GM19324 (cell line): ENCODE data around the gene PAFAH1B1.
"Not testable (repeated sequence)": the region's sequence is repeated elsewhere in the genome, so short reads cannot be mapped to it uniquely, and the experiment has no call there.

Experiments used
- ATAC-seq: cut with Tn5 transposase; IDR thresholded peaks from one replicate; pipeline ENCODE4 v1.9.1; 2021; ENCODE audit warnings: mild to moderate bottlenecking, moderate library complexity; ENCODE audit not compliant: unreplicated experiment, low FRiP score

The PAFAH1B1 gene

DNA sequence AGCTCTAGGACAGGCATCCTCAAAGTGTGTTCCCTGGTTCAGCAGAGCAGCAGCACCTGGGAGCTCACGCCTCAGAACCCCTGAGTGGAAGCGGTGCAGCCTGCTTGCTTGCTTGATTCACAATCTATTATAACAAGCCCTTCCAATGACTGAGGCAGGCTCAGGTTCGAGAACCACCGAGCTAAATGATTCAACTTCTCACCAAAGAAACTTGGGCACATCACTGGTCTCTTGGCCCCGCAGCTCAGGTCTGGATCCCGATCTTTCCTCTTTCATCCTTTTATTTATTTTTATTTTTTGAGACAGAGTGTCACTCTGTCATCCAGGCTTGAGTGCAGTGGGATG is 93.6 kb downstream of the PAFAH1B1 start:
- no peak for ATAC-seq

DNA sequence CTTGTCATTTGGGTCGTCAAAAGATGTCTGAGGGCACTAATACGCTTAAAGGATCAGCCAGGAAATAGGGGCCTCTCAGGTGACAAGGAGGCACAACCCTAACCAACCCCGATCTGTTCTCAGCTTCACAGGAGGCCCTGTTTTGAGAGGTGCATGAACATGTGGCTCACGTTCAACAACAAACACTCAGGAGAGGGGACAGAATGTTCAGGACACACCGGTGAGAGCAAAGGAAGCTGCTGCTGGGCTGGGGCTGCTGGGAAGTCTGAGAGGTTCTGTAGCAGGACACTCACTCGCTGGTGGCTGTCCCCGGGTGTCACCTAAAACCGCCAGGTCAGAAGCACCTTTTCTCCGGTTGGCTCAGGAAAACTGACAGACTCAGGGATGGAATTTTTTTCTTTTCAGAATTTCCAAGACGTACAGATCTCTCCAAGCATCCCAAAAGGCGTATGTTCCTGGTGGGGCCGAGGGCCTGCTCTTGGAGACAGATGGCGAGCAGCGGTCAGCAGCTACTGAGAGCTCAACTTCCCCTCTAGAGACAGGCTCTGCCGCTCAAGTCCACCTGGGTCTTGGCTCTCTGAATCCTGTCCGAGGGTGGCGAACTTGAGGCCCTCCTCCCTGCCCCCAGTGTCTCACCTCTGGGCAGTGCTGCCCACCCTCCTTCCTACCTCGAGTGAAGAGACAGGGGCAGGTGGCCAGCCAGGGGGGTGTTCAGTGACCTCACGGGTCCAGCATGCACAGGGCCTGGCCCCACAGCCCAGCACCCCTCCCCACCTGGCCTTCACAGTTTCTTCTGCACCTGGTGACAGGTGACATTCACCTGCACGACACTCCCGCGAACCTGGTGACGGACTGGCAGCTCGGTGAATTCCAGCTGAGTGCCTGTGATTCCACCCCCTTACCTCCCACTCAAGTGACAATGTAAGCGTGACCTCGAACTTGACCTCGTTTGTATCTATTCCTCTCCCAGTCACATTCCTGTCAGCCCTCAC is 95.2 kb downstream of the PAFAH1B1 start:
- no peak for ATAC-seq

DNA sequence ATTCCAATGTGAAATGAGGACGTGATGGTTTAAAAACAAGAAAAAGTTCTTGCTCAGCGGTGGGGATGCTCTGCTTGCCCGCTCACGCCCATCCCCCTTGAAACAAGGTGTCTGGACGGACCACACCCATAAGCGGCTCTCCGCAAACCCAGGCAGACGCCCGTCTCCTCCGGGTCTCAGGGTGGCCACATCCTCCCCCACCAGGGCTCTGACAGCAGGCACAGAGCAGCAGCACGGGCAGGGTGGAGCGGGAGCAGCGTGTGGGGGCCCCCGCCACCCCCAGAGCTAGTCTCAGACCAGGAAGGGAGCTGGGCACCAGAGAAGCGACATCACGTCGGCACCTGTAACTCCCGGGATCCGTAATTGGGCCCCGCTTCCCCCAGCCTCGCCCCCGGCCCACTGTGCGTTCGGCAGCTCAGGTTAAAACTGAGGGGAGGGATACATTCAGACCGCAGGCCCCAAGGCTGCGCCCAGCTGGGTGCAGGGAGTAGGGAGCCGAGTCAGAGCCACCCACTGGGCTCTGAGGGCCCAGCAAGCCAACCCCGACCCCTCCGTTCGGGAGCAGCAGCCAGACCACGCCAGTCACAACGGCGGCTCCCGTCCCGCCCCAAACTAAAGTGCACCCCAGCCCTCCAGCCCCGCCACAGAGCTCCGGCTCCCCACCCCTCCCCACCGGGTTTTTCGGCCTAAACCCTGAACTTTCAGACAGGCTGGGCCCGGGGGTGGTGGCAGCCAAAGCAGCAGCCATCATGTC is 96.1 kb downstream of the PAFAH1B1 start:
- ATAC-seq: no peak

DNA sequence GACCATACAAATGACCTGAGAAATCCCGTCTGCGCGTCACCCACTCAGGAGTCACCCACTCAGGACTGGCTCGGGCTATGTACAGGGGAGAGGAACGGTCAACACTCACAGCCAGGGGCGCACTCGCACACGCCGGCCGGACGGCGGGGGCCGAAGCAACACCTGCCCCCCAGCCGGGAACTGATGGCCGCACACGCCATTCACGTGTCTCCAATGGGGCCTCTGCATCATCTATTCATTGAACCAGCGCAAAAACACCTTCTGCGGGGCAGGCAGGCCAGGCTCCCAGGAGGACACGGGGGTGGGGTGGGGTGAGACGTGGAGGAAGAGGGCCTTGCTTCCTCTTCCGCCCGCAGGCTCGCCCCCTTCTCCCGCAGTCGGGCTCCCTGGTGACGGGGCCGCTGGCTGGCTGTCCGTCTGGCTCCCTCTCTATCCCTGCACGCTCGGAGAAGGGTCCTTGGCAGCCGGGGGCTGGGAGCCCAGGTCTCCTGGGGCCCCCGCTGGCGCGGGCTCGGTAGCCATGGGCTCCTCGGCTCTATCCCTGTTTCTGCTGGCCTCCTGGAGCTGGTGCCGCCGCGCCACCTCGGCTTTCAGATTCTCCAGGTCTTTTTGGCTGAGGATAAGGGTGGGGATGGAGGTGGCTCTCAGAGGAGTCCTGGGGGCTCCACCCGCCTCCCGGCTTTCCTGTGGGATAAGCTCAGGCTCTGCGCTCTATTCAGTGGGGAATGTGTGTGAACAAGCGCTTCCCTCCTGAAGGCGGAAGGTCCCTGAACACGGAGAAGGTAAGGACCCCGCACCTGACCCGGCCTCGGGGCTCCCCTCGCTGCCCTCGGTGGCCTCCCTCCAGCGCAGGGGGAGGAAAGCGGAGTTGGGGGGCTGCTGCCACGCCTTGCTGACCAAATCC is 97.0 kb downstream of the PAFAH1B1 start:
- no peak for ATAC-seq

DNA sequence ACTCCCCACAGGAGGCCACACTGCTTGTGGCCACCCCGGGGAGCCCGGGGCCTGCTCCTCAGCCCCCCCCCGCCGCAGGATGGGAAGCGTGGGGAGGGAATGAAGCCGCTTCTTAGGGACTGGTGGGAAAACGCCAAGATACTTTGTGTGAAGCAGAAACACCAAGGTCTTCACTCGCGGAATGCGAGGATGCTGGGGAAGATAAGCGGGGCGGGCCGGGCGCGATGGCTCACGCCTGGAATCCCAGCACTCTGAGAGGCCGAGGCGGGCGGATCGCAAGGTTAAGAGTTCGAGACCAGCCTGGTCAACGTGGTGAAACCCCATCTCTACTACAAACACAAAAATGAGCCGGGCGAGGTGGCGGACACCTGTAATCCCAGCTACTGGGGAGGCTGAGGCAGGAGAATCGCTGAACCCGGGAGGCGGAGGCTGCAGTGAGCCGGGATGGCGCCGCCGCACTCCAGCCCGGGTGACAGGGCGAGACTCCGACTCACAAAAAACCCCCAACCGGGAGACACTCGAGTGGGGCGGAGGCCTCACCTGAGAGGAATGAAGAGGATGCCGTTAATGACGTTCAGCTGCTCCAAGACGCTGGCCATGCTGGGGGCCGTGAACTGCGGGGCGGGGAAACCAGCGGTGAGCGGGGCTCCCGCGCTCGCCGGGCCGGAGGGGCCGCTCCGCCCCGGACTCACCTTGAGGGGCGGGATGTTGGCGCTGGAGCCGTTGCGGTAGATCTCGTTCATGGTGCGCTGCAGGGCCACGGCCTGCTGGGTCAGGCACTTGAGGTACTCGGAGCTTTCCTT is 97.8 kb downstream of the PAFAH1B1 start:
- no peak for ATAC-seq

DNA sequence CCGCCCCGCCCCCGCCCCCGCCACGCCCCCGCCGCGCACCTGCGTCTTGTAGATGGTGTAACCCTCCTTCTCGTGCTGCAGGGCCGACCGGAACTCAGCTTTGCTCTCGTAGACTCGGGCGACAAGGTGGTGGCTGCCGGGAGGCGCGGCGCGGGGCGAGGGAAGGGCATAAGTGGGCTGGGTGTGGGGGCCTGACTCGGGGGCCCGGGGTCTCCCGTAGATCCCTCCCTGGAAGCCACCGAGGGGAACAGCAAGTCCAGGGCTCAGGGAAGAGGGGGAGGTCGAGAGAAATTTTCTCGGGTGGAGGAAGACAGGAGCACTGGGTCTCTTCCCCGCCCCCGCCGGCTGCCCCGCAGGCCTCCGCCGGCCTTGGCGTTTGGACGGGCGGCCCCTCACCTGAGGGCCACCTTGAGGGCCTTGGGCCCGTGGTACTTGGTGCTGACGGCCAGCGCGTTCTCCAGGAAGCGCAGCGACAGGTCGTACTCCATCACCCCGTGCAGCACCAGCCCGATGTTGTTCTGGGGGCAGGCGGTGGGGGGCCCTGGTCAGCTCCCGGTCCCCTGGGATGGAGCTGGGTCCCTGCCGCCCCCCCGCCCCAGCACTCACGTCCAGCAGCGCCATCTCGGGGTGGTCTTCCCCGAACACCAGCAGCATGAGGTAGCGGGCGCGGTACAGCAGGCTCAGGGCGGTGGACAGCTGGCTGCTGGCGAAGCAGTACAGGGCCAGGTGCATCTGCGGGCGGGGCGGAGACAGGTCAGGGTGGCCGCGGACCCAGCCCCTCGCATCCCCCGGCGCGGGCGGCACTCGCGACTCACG is 98.7 kb downstream of the PAFAH1B1 start:
- ATAC-seq: no peak

DNA sequence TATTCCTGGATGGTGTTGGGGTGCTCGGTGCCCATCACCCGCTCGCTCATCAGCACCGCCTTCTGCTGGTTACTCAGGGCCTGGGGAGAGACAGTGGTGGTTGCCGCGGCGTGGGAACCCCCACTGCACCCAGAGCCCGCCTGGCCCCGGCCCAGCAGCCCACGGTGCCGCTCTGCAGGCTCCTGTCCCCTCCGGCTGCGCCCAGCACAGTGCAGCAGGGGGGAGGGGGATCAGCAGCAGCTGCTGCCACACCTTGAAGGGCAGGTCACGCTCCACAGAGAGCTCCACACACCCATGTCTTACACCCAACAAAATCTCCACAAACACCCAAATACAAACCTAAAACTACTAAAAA is 99.3 kb downstream of the PAFAH1B1 start:
- ATAC-seq: no peak

DNA sequence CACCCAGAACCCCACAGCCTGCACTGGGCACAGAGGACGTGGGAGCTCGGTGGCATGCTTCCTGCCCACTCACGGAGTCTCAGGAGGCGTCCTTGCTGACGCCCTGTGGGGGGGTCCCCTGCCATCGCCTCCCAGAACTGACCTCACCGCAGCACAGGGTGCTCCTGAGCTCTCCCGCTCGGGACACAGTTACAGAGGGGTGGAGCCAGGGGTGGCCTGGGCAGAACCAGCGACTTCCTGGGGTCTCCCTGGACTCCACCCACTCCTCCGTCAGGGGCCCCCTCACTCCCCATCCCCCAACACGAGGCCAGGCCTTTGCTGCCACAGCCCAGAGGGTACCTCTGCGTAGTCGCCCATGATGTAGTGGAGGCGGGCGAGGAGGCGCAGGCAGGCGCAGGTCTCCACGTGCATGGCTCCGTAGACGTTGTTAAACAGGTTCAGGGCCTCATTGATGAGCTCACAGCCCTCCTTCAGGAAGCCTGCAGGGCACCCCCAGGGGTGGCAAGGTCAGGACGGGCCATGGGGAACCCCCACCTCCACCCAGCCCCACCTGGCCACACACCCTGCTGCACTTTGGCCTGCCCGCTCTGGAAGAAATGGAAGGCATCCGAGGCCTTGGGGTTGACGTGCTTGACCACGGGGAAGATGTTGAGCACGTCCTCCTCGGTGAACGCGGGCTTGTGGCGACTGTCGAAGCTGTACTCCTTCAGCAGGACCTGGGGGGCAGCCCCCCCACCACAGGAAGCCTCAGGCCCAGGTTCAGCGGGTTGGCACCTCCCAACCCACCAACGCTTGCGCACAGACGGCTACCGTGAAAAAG is 100.3 kb downstream of the PAFAH1B1 start:
- ATAC-seq: no peak

DNA sequence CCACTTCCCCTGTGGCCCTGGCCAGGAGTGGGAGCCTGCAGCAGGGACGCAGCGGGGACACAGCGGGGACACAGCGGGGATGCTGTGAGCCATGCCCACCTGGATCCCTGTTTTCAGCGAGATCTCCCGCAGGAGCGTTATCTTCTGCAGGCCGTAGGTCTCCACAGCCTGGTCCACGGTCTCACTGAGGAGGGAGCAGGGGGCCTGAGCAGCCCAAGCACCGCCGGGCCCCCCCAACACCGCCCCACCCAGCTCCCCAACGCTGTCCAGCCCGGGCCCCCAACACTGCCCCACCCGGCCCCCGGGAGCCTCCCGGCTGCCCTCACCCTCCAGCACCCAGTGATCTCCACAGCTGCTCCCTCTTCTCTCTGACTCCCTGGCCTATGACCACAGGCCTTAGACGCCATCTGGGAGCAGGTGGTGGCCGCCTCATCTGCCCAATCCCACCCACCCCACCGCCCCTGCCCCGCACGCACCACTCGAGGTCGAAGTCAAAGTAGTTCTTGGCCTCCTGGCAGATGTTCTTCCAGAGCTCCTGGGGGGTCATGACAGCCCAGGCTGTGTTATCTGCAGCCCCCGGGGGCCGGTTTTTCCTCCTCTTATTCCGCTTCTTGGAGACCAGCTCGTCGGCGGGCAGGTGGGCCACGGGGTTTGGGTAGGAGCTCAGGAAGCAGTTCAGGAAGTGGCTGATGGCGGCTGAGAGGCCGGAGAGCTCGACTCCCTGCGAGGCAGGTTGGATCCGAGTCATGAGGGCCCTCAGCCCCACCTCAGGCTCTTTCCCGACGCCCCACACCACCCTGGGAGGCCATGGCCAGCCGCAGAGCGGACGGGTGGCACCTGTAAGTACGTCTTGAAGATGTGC is 101.2 kb downstream of the PAFAH1B1 start:
- no peak for ATAC-seq

DNA sequence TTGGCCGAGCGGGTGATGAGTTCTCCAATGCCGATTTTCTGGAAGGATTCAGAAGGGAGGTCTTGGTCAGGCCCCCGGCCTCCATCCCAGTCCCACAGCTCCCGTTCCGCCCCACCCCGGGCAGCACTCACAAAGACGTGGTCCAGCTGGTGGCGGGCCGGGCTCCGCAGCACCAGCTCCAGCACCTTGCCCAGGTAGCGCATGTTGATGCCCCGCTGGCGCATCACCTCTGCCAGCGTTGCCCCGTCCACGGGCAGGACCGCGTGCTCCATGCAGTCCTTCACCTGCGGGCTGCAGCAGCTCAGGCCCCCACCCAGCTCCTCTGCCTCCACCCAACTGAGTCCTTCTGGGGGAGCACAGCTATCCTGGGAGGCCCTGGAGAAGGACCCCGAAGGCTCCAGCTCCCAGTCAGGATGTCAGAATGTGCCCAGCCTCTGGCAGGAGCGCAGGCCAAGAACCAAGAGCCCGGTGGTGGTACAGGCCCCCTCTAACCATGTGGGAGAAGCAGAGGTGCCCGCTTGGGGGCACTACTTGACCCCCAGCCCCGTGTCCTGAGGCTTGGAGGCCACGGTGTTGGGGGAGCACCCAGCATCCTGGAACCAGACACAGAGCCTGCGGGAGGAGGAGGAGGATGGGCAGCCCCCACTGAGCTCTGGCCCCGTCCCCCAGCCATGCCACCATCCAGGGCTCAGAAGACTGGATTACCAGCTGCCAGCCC is 101.9 kb downstream of the PAFAH1B1 start:
- no peak for ATAC-seq

DNA sequence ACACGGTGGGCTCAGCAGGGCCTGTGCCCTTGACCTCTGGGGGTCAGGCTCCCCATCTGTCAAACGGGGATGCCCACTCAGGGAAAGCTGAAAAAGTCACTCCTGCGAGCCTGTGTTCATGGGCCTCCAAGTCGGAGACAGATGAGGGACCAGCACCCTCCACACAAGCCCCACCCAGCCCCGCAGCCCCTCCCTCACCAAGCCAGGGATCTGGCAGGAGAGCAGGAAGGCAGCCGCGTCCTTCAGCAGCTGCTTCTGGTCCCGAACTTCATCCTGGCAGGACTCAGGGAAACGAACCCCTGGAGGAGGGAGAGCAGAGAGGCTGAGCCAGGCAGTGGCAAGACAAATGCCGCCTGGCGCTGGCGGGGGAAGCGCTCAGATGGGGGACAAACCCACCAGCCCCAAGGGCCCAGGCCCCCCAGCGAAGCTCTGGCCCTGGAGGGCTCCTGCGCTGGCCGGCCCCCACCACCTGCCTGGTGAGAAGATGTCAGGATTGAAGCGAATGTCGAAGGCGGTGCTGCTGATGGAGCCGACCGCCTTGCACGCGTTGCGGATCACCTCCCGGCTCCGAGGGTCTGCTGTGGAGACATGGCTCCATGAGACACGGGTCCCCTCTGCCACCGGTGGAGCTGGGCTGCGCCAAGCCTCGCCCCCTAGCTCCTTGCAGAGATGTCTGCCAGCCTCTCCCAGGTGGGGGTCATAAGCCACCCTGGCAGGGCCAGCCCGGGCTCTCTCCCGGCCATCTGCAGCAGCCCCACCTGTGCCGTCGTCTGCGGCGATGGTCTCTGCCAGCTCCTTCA is 102.7 kb downstream of the PAFAH1B1 start:
- ATAC-seq: no peak

DNA sequence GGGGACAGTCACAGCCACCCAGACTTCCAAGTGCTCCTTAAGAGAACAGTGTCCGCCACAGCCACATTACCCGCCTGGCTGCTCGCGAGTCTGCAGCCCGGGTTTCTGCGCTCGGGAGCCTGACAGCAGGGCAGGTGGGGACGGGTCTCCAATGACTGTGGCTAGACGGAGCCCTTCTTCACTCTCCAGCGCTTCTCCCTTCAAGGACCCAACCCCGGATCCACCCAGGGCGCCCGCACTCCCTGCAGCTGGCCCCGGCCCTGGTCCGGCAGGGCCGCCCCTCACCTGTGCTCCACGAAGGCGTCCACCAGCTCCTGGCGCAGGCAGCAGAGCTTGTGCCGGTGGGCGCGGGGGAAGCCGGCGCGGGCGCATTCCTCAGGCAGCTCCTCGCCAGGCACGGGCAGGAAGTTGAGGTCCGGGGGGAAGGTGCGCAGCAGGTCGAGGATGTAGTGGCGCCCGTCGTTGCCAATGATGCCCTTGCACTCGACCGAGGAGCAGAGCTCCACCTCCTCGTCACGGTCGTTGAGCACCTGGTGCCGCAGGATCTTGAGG is 104.2 kb downstream of the PAFAH1B1 start:
- ATAC-seq: no peak

DNA sequence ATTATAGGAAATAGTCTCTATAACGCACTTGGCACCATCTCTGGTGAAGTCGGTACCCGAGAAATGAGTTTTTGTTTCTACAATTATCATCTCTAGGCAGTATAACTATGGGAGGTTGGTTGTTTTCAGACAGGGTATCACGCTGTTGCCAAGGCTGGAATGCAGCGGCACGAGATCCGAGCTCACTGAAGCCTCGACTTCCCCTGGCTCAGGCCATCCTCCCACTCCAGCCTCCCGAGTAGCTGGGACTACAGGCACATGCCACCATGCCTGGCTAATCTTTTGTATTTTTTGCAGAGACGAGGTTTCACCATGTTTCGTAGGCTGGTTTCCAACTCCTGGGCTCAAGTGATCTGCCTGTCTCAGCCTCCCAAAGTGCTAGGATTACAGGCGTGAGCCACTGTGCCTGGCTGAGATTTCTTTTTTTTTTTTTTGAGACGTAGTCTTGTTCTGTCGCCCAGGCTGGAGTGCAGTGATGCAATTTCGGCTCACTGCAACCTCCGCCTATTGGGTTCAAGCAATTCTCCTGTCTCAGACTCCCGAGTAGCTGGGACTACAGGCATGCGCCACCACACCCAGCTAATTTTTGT is 105.9 kb downstream of the PAFAH1B1 start:
- not testable (repeated sequence) for ATAC-seq

DNA sequence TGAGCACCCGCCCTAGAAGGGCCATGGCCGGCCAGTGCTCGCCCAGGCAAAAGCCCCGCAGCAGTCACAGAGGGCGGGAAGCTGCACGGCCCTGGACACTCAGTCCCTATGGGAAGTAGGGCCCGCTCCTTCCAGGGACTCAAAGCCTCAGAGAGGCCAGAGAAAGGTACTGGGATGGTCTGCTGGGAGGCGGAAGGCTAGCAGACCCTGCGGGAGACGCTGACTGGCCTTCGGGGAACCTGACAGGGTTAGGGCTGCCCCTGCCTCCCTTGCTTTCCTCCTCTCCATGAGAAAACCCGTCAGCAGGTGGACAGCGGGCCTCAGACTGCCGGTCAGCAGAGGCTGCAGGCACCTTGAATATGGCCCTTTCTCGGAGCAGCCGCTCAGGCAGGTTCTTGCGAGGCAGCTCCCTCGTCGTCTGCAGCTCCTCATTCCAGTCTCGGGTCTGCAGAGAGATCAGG is 106.6 kb downstream of the PAFAH1B1 start:
- no peak for ATAC-seq

DNA sequence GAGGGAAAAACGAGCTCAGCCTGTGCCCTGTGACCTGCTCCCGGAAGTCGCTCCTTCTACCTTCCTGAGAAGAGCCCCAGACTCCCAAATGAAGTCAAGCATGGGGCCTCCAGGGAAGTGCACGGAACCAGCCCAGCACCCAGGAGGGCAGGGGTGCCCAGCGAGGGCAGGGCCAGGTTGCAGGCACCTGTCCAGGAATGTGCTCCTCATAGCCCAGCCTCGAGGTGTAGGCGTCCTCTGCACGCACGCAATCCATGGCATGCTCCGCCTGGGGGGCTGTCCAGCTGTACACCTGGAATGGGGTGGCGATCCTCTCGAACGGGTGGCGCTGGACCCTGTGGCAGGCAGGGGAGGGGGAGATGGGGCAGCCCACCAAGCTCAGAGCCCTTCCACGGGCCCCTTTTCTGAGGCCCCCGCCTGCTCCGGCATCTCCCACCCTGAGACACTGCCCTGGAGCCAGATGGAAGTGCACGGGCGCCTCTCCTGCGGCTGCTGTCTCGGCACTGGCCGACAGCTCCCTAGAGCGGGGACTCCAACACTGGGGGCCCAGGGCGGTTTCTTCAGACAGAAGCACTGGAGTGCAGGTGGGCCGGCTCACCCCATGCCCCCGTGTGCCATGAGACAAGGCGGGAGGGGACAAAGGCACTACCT is 107.2 kb downstream of the PAFAH1B1 start:
- ATAC-seq: no peak
